Lower leg skin (tissue), 3 donors: Measurements from ENCODE around the gene TMEM198.

Experiments used
- POLR2A ChIP-seq, 2 donors: fragments of 450-650 bp; IDR thresholded peaks; one replicate each; pipeline ENCODE4 v1.6.1; 2016 to 2017; ENCODE audit warnings: antibody characterized with exemption in 2 of 2, mild to moderate bottlenecking in 1 of 2, moderate library complexity in 1 of 2
- TF ChIP-seq, protein P1 (sequence below), 3 donors: fragments of 450-650 bp; IDR thresholded peaks; one replicate each; pipeline ENCODE4 v1.5.1; 2016; ENCODE audit warnings: antibody characterized with exemption in 3 of 3, mild to moderate bottlenecking in 3 of 3, moderate library complexity in 2 of 3

DNA sequence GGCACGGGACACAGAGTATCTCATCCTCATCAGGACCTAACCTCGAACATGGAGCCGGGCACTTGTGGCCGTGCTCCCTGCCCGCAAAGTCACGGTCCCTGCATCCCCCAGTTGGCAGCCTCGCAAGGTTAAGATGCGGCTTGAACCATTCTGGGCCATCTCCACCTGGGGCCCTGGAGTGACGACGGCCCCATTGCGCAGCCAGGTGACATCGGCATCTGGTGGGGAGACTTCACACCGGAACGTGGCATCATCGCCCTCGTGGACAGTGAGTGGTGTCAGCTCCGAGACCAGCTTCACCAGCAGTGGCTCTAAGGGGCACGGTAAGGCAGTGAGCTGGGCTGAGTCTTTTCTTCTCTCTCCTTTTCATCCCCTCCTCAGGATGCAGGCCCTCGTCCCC is 12.6 kb downstream of the TMEM198 start:
- TF ChIP-seq, protein P1, sequence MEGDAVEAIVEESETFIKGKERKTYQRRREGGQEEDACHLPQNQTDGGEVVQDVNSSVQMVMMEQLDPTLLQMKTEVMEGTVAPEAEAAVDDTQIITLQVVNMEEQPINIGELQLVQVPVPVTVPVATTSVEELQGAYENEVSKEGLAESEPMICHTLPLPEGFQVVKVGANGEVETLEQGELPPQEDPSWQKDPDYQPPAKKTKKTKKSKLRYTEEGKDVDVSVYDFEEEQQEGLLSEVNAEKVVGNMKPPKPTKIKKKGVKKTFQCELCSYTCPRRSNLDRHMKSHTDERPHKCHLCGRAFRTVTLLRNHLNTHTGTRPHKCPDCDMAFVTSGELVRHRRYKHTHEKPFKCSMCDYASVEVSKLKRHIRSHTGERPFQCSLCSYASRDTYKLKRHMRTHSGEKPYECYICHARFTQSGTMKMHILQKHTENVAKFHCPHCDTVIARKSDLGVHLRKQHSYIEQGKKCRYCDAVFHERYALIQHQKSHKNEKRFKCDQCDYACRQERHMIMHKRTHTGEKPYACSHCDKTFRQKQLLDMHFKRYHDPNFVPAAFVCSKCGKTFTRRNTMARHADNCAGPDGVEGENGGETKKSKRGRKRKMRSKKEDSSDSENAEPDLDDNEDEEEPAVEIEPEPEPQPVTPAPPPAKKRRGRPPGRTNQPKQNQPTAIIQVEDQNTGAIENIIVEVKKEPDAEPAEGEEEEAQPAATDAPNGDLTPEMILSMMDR (IDR thresholded peaks at IDR 0.05) = no peak
- no peak for TF ChIP-seq POLR2A (IDR thresholded peaks at IDR 0.05)
